ENCODE data around the gene CBLC.

DNA sequence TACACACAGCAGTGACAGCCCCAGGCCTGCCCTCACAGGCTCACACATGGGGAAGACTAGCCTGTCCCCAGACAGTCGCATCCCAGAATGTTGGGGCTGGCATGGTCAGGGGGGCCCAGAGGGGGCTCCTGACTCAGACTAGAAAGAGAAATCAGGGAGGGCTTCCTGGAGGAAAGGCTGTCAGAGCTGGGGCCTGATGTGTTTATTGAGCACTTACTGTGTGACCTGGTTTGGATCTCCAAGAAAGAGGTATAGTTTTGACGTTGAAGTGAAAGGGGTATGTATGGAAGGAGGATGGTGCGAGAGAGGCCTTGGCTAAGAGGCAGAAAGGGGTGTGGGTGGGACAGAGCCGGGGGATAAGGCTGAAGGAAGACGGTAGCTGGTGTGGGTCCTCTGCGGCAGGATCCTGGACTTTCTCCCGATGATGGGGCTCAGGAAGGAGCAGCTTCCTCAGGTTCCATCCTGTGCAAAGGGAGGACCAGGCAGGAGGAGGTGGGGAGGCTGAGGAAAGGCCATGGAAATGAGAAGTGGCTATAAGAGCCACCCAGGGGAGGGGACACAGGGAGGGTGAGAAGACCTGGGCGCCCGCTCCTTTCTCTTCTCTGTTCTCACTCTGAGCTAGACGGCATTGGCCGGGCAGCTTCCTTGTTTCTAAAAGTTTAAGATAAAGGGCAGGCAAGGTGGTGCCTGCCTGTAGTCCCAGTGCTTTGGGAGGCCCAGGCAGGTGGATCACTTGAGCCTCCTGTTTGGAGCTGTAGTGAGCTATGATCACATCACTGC, 45.3 kb upstream of the CBLC start:
- TF ChIP-seq, protein P1, sequence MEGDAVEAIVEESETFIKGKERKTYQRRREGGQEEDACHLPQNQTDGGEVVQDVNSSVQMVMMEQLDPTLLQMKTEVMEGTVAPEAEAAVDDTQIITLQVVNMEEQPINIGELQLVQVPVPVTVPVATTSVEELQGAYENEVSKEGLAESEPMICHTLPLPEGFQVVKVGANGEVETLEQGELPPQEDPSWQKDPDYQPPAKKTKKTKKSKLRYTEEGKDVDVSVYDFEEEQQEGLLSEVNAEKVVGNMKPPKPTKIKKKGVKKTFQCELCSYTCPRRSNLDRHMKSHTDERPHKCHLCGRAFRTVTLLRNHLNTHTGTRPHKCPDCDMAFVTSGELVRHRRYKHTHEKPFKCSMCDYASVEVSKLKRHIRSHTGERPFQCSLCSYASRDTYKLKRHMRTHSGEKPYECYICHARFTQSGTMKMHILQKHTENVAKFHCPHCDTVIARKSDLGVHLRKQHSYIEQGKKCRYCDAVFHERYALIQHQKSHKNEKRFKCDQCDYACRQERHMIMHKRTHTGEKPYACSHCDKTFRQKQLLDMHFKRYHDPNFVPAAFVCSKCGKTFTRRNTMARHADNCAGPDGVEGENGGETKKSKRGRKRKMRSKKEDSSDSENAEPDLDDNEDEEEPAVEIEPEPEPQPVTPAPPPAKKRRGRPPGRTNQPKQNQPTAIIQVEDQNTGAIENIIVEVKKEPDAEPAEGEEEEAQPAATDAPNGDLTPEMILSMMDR (IDR thresholded peaks at IDR 0.05): no peak
- TF ChIP-seq POLR2A (IDR thresholded peaks at IDR 0.05) (no peak), POLR2AphosphoS5 (IDR thresholded peaks at IDR 0.05) (no peak)
